PFSK-1 (cell line): ENCODE measurements around the gene HEMK1.

Source experiments
- FOXP2 ChIP-seq: optimal IDR thresholded peaks from 2 replicates; pipeline ENCODE3; 2011; ENCODE audit warnings: borderline replicate concordance, control low read depth, inconsistent platforms; ENCODE audit not compliant: insufficient read depth; ENCODE audit errors: extremely low read length, extremely low read depth
- POLR2AphosphoS5 ChIP-seq: IDR thresholded peaks from 2 replicates; pipeline ENCODE4 v1.6.1; 2012; ENCODE audit warnings: low read depth, mild to moderate bottlenecking, control low read depth, low read length, moderate library complexity
- REST ChIP-seq, 2 experiments: IDR thresholded peaks; 2 replicates each; pipeline versions ENCODE4 v1.6.1 to v1.8.0; 2011 to 2012; ENCODE audit warnings: low read depth in 2 of 2, low read length in 2 of 2, control low read depth in 1 of 2, inconsistent platforms in 1 of 2, mild to moderate bottlenecking in 1 of 2, moderate library complexity in 1 of 2; ENCODE audit not compliant: insufficient read depth in 1 of 2
- SIN3A ChIP-seq: IDR thresholded peaks from 2 replicates; pipeline ENCODE4 v1.6.1; 2012; ENCODE audit warnings: mild to moderate bottlenecking, low read length, moderate library complexity, borderline replicate concordance; ENCODE audit not compliant: insufficient read depth
- TAF1 ChIP-seq: IDR thresholded peaks from 2 replicates; pipeline ENCODE4 v1.6.1; 2012; ENCODE audit warnings: low read length, control low read depth, borderline replicate concordance; ENCODE audit not compliant: insufficient read depth

The HEMK1 gene

GRCh38 chr3:50545781-50546180 lies 23.5 kb upstream of the HEMK1 start:
- TF ChIP-seq TAF1: no peak
- no peak for TF ChIP-seq POLR2AphosphoS5
- no peak for TF ChIP-seq SIN3A
- TF ChIP-seq FOXP2: no peak
- no peak for TF ChIP-seq REST (IDR thresholded peaks at IDR 0.05; ENCODE audit: insufficient read depth in 1 of 2, low read depth in 2 of 2, low read length in 2 of 2)

GRCh38 chr3:50549226-50549625 lies 20.1 kb upstream of the HEMK1 start:
- TF ChIP-seq REST (IDR thresholded peaks at IDR 0.05; ENCODE audit: insufficient read depth in 1 of 2, low read depth in 2 of 2, low read length in 2 of 2): no peak
- no peak for TF ChIP-seq TAF1
- no peak for TF ChIP-seq FOXP2
- TF ChIP-seq SIN3A: no peak
- no peak for TF ChIP-seq POLR2AphosphoS5

GRCh38 chr3:50550079-50550736 lies 19.1 kb upstream of the HEMK1 start:
- TF ChIP-seq TAF1: no peak
- no peak for TF ChIP-seq FOXP2
- no peak for TF ChIP-seq SIN3A
- TF ChIP-seq REST (IDR thresholded peaks at IDR 0.05; ENCODE audit: insufficient read depth in 1 of 2, low read depth in 2 of 2, low read length in 2 of 2): no peak
- no peak for TF ChIP-seq POLR2AphosphoS5

- TF ChIP-seq FOXP2: no peak
- TF ChIP-seq SIN3A: no peak
- TF ChIP-seq REST (IDR thresholded peaks at IDR 0.05; ENCODE audit: insufficient read depth in 1 of 2, low read depth in 2 of 2, low read length in 2 of 2): no peak
- TF ChIP-seq POLR2AphosphoS5: no peak
- TF ChIP-seq TAF1: no peak
These were observed 18.2 kb upstream of the HEMK1 start for GRCh38 chr3:50551054-50551659.
